Naive thymus-derived CD4-positive, alpha-beta T cell (primary cell): Measurements from ENCODE around the gene STAMBP. TPM values are rescaled to one million over a fixed set of nuclear protein-coding genes. Genes with fewer than 3 reads are reported as not detected.
"Not testable (repeated sequence)": the region's sequence is repeated elsewhere in the genome, so short reads cannot be mapped to it uniquely, and the experiment has no call there.

Source experiments
- ATAC-seq: fragments of 150-1000 bp; cut with Tn5 transposase; 2 replicates; pipeline ENCODE4 v1.10.0; 2021; ENCODE audit warnings: mild to moderate bottlenecking, moderate library complexity
- CTCF ChIA-PET: fragments of 350-600 bp; sonication (Branson Sonifier 250); formaldehyde crosslinking; loops from one replicate; lab custom pipeline; 2021; ENCODE audit warnings: antibody characterized with exemption; lab: Charles Lee
- POLR2A ChIA-PET: fragments of 350-600 bp; sonication (Branson Sonifier 250); formaldehyde crosslinking; loops from one replicate; lab custom pipeline; 2021; ENCODE audit warnings: antibody characterized with exemption, inconsistent platforms; lab: Charles Lee
- DNase-seq, 9 donors: peaks; one replicate each; pipeline versions ENCODE4 v3.0.0 to v3.0.0-alpha.2; 2020 to 2022; ENCODE audit warnings: mixed read lengths in 1 of 9
- H3K27ac ChIP-seq: one replicate; pipeline ENCODE4 v1.7.0; 2013; ENCODE audit warnings: mild to moderate bottlenecking, low read depth, low read length, moderate library complexity
- H3K27me3 ChIP-seq, 2 donors: one replicate each; pipeline ENCODE4 v1.7.0; 2013; ENCODE audit warnings: low read length in 2 of 2, mild to moderate bottlenecking in 2 of 2, moderate library complexity in 2 of 2; ENCODE audit not compliant: control insufficient read depth in 2 of 2, insufficient read depth in 2 of 2
- H3K36me3 ChIP-seq, 3 experiments: 1 replicate in 2 of 3; 2 replicates in 1 of 3; pipeline ENCODE4 v1.7.0; 2013; ENCODE audit warnings: low read length in 3 of 3, mild to moderate bottlenecking in 3 of 3, moderate library complexity in 1 of 3; ENCODE audit not compliant: insufficient read depth in 3 of 3, control insufficient read depth in 2 of 3
- H3K4me1 ChIP-seq, 2 donors: one replicate each; pipeline ENCODE4 v1.7.0; 2013; ENCODE audit warnings: low read length in 2 of 2, mild to moderate bottlenecking in 2 of 2, moderate library complexity in 1 of 2; ENCODE audit not compliant: control insufficient read depth in 2 of 2, insufficient read depth in 2 of 2
- H3K4me3 ChIP-seq: 2 replicates; pipeline ENCODE4 v1.7.0; 2013; ENCODE audit warnings: mild to moderate bottlenecking, low read length
- H3K9me3 ChIP-seq, 3 experiments: 1 replicate in 2 of 3; 2 replicates in 1 of 3; pipeline ENCODE4 v1.7.0; 2013; ENCODE audit warnings: low read length in 3 of 3; ENCODE audit not compliant: control insufficient read depth in 2 of 3
- H3K27ac Mint-ChIP-seq, 9 donors: one replicate each; pipeline ENCODE4 v1.8.0; 2020 to 2022; ENCODE audit warnings: mixed read lengths in 9 of 9, mild to moderate bottlenecking in 8 of 9, moderate library complexity in 5 of 9, inconsistent platforms in 2 of 9
- H3K27me3 Mint-ChIP-seq, 5 donors: one replicate each; pipeline ENCODE4 v1.8.0; 2021 to 2022; ENCODE audit warnings: mixed read lengths in 5 of 5, mild to moderate bottlenecking in 1 of 5
- H3K36me3 Mint-ChIP-seq, 5 donors: one replicate each; pipeline ENCODE4 v1.8.0; 2020 to 2022; ENCODE audit warnings: mixed read lengths in 5 of 5, mild to moderate bottlenecking in 3 of 5, inconsistent platforms in 1 of 5
- H3K4me1 Mint-ChIP-seq, 7 donors: one replicate each; pipeline ENCODE4 v1.8.0; 2020 to 2022; ENCODE audit warnings: mixed read lengths in 7 of 7, mild to moderate bottlenecking in 3 of 7, inconsistent platforms in 1 of 7
- H3K4me3 Mint-ChIP-seq, 10 donors: one replicate each; pipeline ENCODE4 v1.8.0; 2020 to 2022; ENCODE audit warnings: mild to moderate bottlenecking in 10 of 10, mixed read lengths in 10 of 10, moderate library complexity in 6 of 10, inconsistent platforms in 2 of 10
- H3K9me3 Mint-ChIP-seq, 11 donors: one replicate each; pipeline ENCODE4 v1.8.0; 2020 to 2022; ENCODE audit warnings: mixed read lengths in 11 of 11, mild to moderate bottlenecking in 4 of 11, inconsistent platforms in 1 of 11, moderate library complexity in 1 of 11
- intact Hi-C, 2 donors: fragments of 100-400 bp; cut with micrococcal nuclease; formaldehyde crosslinking; loops; one replicate each; pipeline ENCODE4 v1.15.1; 2023
- polyA plus RNA-seq, 2 donors: library from polyadenylated mRNA; unstranded; fragments of 300-500 nt; fragmentation: Illumina TruSeq; gene quantifications; one replicate each; pipeline ENCODE4 v1.2.3, GENCODE V29; 2021
- total RNA-seq, 6 experiments: library from RNA in 5 of 6; stranded (reverse) in 5 of 6; gene quantifications; 1 replicate in 5 of 6; 2 replicates in 1 of 6; pipeline ENCODE4 v1.2.3 and lab custom pipeline; 2021 to 2026

STAMBP gene
- total and polyA plus RNA-seq, 7 experiments from 2014 or later = 22.2 to 44.5 (median 37.5) TPM

DNA sequence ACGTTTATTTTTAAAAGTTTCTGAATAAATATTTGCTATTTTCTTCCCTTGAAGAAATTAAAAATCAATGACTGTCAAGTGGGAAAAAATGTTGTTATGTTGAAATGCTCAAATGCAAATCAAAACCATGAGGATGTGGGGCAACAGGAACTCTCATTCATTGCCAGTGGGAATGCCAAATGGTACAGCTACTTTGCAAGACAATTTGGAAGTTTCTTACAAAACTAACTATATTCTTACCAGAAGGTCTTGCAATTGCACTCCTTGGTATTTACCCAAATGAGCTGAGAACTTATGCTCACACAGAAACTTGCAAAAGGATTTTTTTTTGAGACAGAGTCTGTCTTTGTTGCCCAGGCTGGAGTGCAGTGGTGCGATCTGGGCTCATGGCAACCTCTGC lies 56.6 kb downstream of the STAMBP start:
- peaks cover 0 to 6% (median 3%) of the 10 kb centered on the region in 5 donors for H3K27me3 Mint-ChIP-seq
- ATAC-seq (no peak), DNase-seq (no peak)

DNA sequence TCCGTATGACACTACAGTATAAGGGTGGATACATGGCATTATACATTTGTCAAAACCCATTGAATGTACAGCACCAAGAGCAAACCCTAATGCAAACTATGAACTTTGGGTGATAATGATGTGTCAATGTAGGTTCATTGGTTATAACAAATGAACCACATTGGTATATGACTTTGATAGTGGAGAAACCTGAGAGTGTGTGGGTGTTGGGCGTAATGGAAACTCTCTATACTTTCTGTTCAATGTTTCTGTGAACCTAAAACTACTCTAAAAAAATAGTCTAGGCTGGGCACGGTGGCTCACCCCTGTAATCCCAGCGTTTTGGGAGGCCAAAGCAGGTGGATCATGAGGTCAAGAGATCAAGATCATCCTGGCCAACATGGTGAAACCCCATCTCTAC lies 57.6 kb downstream of the STAMBP start:
- Mint-ChIP-seq H3K9me3 (peaks cover 0 to 4% (median 0%) of the 10 kb centered on the region in 11 donors), H3K27ac (no peak overlapping the region), H3K27me3 (peaks cover 0 to 6% (median 3%) of the 10 kb centered on the region in 5 donors), H3K4me3 (no peak overlapping the region), H3K36me3 (peaks cover 0 to 3% (median 0%) of the 10 kb centered on the region in 5 donors), H3K4me1 (peaks cover 0 to 23% (median 10%) of the 10 kb centered on the region in 7 donors)
- H3K9me3 ChIP-seq = no peaks in the 10 kb centered on the region
- H3K36me3 ChIP-seq = no peaks in the 10 kb centered on the region
- H3K27ac ChIP-seq = no peak overlapping the region
- no peaks in the 10 kb centered on the region for H3K27me3 ChIP-seq
- no peaks in the 10 kb centered on the region for H3K4me1 ChIP-seq
- H3K4me3 ChIP-seq = no peak overlapping the region
- DNase-seq = peak in 1 of 9 donors; percentile 32
- no peak for ATAC-seq
- ChIA-PET CTCF (interaction anchor here (0.6 kb wide), 1 partner anchor 127 kb away, joined by 4 read pairs; no protein-coding TSS in a partner anchor), POLR2A (interaction anchor here (0.6 kb wide), 1 partner anchor 954 kb away, joined by 3 read pairs; no protein-coding TSS in a partner anchor)
- intact Hi-C loops = no loop called here

More for the DNA sequence above, 56.6 kb downstream of the STAMBP start:
- CTCF ChIA-PET = no interaction called here
- Histone ChIP-seq H3K27me3 (no peaks in the 10 kb centered on the region), H3K27ac (no peak overlapping the region), H3K36me3 (no peaks in the 10 kb centered on the region), H3K4me1 (no peaks in the 10 kb centered on the region), H3K4me3 (no peak overlapping the region), H3K9me3 (no peaks in the 10 kb centered on the region)
- intact Hi-C loops = no loop called here
- Mint-ChIP-seq H3K36me3 (peaks cover 0 to 3% (median 0%) of the 10 kb centered on the region in 5 donors), H3K4me3 (no peak overlapping the region), H3K27ac (no peak overlapping the region), H3K4me1 (peaks cover 0 to 23% (median 10%) of the 10 kb centered on the region in 7 donors), H3K9me3 (peaks cover 0 to 4% (median 0%) of the 10 kb centered on the region in 11 donors)
- POLR2A ChIA-PET = no interaction called here

DNA sequence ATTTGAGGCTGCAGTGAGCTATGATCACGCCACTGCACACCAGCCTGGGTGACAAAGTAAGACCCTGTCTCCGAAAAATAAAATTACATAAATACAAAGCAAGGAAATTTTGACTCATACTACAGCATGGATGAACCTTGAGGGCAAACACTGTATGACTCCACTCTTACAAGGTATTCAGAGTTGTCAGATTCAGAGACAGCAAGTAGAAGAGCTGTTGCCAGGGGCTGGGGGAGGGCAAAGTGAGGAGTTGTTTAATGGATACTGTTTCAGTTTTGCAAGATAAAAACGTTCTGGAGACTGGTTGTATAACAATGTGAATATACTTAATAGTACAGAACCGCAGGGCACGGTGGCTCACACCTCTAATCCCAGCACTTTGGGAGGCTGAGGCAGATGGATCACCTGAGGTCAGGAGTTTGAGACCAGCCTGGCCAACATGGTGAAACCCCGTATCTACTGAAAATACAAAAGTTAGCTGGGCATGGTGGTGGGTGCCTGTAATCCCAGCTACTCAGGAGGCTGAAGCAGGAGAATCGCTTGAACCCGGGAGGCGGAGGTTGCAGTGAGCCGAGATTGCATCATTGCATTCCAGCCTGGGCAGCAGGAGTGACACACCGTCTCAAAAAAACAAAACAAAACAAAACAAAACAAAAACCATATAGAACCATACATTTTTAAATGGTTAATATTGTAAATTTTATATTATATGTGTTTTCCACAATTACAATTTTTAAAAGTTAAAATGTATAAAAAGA lies 59.0 kb downstream of the STAMBP start:
- H3K27me3 ChIP-seq, intact Hi-C loops, H3K4me1 ChIP-seq, POLR2A ChIA-PET, H3K9me3 Mint-ChIP-seq, DNase-seq, ATAC-seq, H3K36me3 Mint-ChIP-seq, H3K4me3 ChIP-seq, H3K36me3 ChIP-seq, H3K9me3 ChIP-seq, H3K27ac ChIP-seq, H3K27me3 Mint-ChIP-seq, H3K4me3 Mint-ChIP-seq: not testable (repeated sequence)
- CTCF ChIA-PET = interaction anchor here (0.6 kb wide), 1 partner anchor 78 kb away, joined by 3 read pairs; no protein-coding TSS in a partner anchor
- Mint-ChIP-seq H3K4me1 (peaks cover 0 to 23% (median 10%) of the 10 kb centered on the region in 7 donors), H3K27ac (peak overlapping the region in 3 of 9 donors; percentile 38 to 56 (median 52))

DNA sequence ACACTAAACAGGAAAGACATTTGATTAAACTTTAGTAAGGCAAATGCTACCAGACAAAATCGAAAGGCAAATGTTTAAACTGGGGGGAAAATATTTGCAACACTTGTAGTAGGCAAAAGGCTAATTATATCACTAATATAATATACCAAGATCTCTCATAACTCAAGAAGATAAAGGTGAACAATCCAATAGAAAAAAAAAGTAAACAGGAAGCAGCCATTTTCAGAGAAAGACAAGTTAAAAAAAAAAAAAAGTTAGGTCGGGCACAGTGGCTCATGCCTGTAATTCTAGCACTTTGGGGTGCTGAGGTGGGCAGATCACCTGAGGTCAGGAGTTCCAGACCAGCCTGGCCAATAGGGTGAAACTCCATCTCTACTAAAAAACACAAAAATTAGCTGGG lies 59.6 kb downstream of the STAMBP start:
- ATAC-seq = no peak
- no peaks in the 10 kb centered on the region for H3K36me3 ChIP-seq
- H3K27ac Mint-ChIP-seq = peak overlapping the region in 7 of 9 donors; percentile 8 to 82 (median 52)
- peak overlapping the region in 3 of 10 donors; percentile 12 to 34 (median 27) for H3K4me3 Mint-ChIP-seq
- no peaks in the 10 kb centered on the region for H3K9me3 ChIP-seq
- no peaks in the 10 kb centered on the region for H3K4me1 ChIP-seq
- H3K9me3 Mint-ChIP-seq = peaks cover 0 to 4% (median 0%) of the 10 kb centered on the region in 11 donors
- peaks cover 0 to 3% (median 0%) of the 10 kb centered on the region in 5 donors for H3K36me3 Mint-ChIP-seq
- ChIA-PET CTCF (no interaction called here), POLR2A (no interaction called here)
- peaks cover 0 to 2% (median 0%) of the 10 kb centered on the region in 5 donors for H3K27me3 Mint-ChIP-seq
- DNase-seq = peak in 1 of 9 donors; percentile 6
- no peaks in the 10 kb centered on the region for H3K27me3 ChIP-seq
- intact Hi-C loops = no loop called here
- peaks cover 0 to 23% (median 10%) of the 10 kb centered on the region in 7 donors for H3K4me1 Mint-ChIP-seq
- no peak overlapping the region for H3K27ac ChIP-seq
- no peak overlapping the region for H3K4me3 ChIP-seq

DNA sequence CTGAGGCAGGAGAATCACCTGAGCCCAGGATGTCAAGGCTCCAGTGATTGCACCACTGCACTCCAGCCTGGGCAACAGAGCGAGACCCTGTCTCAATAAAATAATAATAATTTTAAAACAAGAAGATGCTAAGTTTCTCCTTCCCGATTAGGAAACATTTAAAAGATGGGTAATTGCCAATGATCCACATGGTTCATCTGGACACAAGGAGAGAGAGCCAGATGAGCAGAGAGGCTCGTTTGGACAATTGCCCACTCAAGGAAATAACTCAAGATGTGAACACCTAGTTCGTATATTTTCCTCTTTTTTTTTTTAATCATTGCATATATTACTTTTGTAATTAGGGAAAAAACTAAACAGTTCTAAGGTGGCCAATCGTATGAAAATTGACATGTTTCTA lies 60.4 kb downstream of the STAMBP start:
- DNase-seq (no peak), ATAC-seq (no peak)
- peaks cover 0 to 3% (median 0%) of the 10 kb centered on the region in 5 donors for H3K36me3 Mint-ChIP-seq
- ChIA-PET POLR2A (no interaction called here), CTCF (no interaction called here)
- Histone ChIP-seq H3K27me3 (no peaks in the 10 kb centered on the region), H3K9me3 (no peaks in the 10 kb centered on the region), H3K4me1 (no peaks in the 10 kb centered on the region), H3K27ac (no peak overlapping the region), H3K4me3 (no peak overlapping the region), H3K36me3 (no peaks in the 10 kb centered on the region)
- H3K27ac Mint-ChIP-seq = no peak overlapping the region
- no peaks in the 10 kb centered on the region for H3K27me3 Mint-ChIP-seq
- H3K9me3 Mint-ChIP-seq = peaks cover 0 to 4% (median 0%) of the 10 kb centered on the region in 11 donors
- intact Hi-C loops = no loop called here
- peaks cover 8 to 25% (median 17%) of the 10 kb centered on the region in 7 donors for H3K4me1 Mint-ChIP-seq
- H3K4me3 Mint-ChIP-seq = no peak overlapping the region

GRCh38 chr2:73890301-73891092 lies 61.7 kb downstream of the STAMBP start:
- H3K27me3 ChIP-seq = no peaks in the 10 kb centered on the region
- ChIA-PET POLR2A (no interaction called here), CTCF (no interaction called here)
- no peaks in the 10 kb centered on the region for H3K4me1 ChIP-seq
- Mint-ChIP-seq H3K36me3 (peaks cover 0 to 3% (median 0%) of the 10 kb centered on the region in 5 donors), H3K27ac (no peak overlapping the region), H3K4me1 (peaks cover 15 to 38% (median 30%) of the 10 kb centered on the region in 7 donors), H3K4me3 (no peak overlapping the region), H3K9me3 (peaks cover 0 to 4% (median 0%) of the 10 kb centered on the region in 11 donors), H3K27me3 (no peaks in the 10 kb centered on the region)
- no peak overlapping the region for H3K4me3 ChIP-seq
- DNase-seq = no peak
- H3K36me3 ChIP-seq = no peaks in the 10 kb centered on the region
- no peak overlapping the region for H3K27ac ChIP-seq
- no peak for ATAC-seq
- H3K9me3 ChIP-seq = no peaks in the 10 kb centered on the region
- intact Hi-C loops = no loop called here
